ENCODE measurements around the gene SLC1A7.

The SLC1A7 gene

GRCh38 chr1:53158900-53159299, 16.5 kb upstream of the SLC1A7 start:
- DNase-seq = no peak

- DNase-seq = no peak
These were observed 14.3 kb upstream of the SLC1A7 start for GRCh38 chr1:53156783-53157182.

- no peak for DNase-seq
These were observed 13.5 kb upstream of the SLC1A7 start for GRCh38 chr1:53155945-53156344.

GRCh38 chr1:53155534-53155933, 13.1 kb upstream of the SLC1A7 start:
- DNase-seq = no peak

- DNase-seq = no peak
These were observed 12.5 kb upstream of the SLC1A7 start for GRCh38 chr1:53154859-53155438.

- DNase-seq = no peak
These were observed 11.3 kb upstream of the SLC1A7 start for GRCh38 chr1:53153752-53154151.

- DNase-seq = no peak
These were observed 5.7 kb upstream of the SLC1A7 start for GRCh38 chr1:53148123-53148522.

GRCh38 chr1:53147174-53147573, 4.7 kb upstream of the SLC1A7 start:
- no peak for DNase-seq

- no peak for DNase-seq
These were observed 3.7 kb upstream of the SLC1A7 start for GRCh38 chr1:53145942-53146708.

GRCh38 chr1:53145619-53145941, 3.1 kb upstream of the SLC1A7 start:
- DNase-seq = no peak

GRCh38 chr1:53145051-53145600, 2.7 kb upstream of the SLC1A7 start:
- DNase-seq = no peak

GRCh38 chr1:53144201-53144600, 1.8 kb upstream of the SLC1A7 start:
- DNase-seq = no peak

- no peak for DNase-seq
These were observed 1.1 kb upstream of the SLC1A7 start for GRCh38 chr1:53143527-53143926.

- DNase-seq = no peak
These were observed 867 bp downstream of the SLC1A7 start for GRCh38 chr1:53141487-53142055.

- no peak for DNase-seq
These were observed 2.0 kb downstream of the SLC1A7 start for GRCh38 chr1:53140451-53140850.

GRCh38 chr1:53139951-53140361, 2.5 kb downstream of the SLC1A7 start:
- DNase-seq = no peak

GRCh38 chr1:53138991-53139884, 3.2 kb downstream of the SLC1A7 start:
- no peak for DNase-seq

GRCh38 chr1:53137729-53138128, 4.7 kb downstream of the SLC1A7 start:
- DNase-seq = no peak

- DNase-seq = no peak
These were observed 6.7 kb downstream of the SLC1A7 start for GRCh38 chr1:53135735-53136114.

GRCh38 chr1:53134961-53135734, 7.3 kb downstream of the SLC1A7 start:
- DNase-seq = no peak

- no peak for DNase-seq
These were observed 8.4 kb downstream of the SLC1A7 start for GRCh38 chr1:53134042-53134485.
